ENCODE results near the gene CTRL. TPM values are rescaled to one million over a fixed set of nuclear protein-coding genes. Genes with fewer than 3 reads are reported as not detected.

Gene CTRL
- total and polyA plus RNA-seq, 2 donors (not counting 3 experiments of a cell fraction or from before 2014, with no cell fraction given) = 1.0 to 1.1 TPM

- Histone ChIP-seq H3K9ac (replicated peaks; ENCODE audit: extremely low read depth, insufficient read depth, low read length) (no peak overlapping the region), H3K36me3 (ENCODE audit: control insufficient read depth in 2 of 2, extremely low read depth in 1 of 2, insufficient read depth in 2 of 2, low read length in 2 of 2) (peaks cover 0 to 13% of the 10 kb centered on the region in 2 experiments), H3K9me3 (replicated peaks; ENCODE audit: control insufficient read depth, insufficient read depth, low read length) (no peaks in the 10 kb centered on the region), H4K20me1 (replicated peaks; ENCODE audit: control insufficient read depth, extremely low read depth, insufficient read depth, low read length) (no peaks in the 10 kb centered on the region), H3K9me1 (replicated peaks; ENCODE audit: control insufficient read depth, extremely low read depth, insufficient read depth, low read length) (no peaks in the 10 kb centered on the region), H3K27me3 (ENCODE audit: control insufficient read depth in 2 of 2, insufficient read depth in 2 of 2, low read length in 2 of 2) (no peaks in the 10 kb centered on the region), H3K27ac (ENCODE audit: insufficient read depth, low read depth, low read length) (no peak overlapping the region), H3K79me2 (ENCODE audit: control insufficient read depth, insufficient read depth, low read length) (no peaks in the 10 kb centered on the region), H3K4me2 (ENCODE audit: insufficient read depth, low read length) (no peak overlapping the region), H3K4me3 (replicated peaks in 1 of 3; ENCODE audit: insufficient read depth in 1 of 3, low read depth in 1 of 3, low read length in 3 of 3) (no peak overlapping the region), H2AFZ (ENCODE audit: low read depth, low read length) (no peak overlapping the region), H3K4me1 (ENCODE audit: control insufficient read depth, extremely low read depth, insufficient read depth, low read length) (peaks cover 17% of the 10 kb centered on the region)
- DNase-seq (ENCODE audit: low read depth, low spot score) (no peak), FAIRE-seq (no peak)
- intact Hi-C loops (cut with micrococcal nuclease) = no loop called here
- no TSS peak for BruUV-seq (replicated peaks)
- TF ChIP-seq MYC (IDR thresholded peaks at IDR 0.05; ENCODE audit: low read depth, low read length) (no peak), POLR2AphosphoS5 (IDR thresholded peaks at IDR 0.05; ENCODE audit: insufficient read depth, low read depth, low read length) (no peak), JUN (IDR thresholded peaks at IDR 0.05; ENCODE audit: borderline replicate concordance, insufficient read depth, insufficient read length, low read depth) (no peak), MAX (IDR thresholded peaks at IDR 0.05; ENCODE audit: insufficient read depth, insufficient read length) (no peak), EZH2 (IDR thresholded peaks at IDR 0.05; ENCODE audit: borderline replicate concordance, low read depth, low read length, severe bottlenecking) (no peak), GATA2 (IDR thresholded peaks at IDR 0.05; ENCODE audit: insufficient read depth, insufficient read length, low read depth, low read length) (no peak), POLR2A (IDR thresholded peaks at IDR 0.05; ENCODE audit: low read depth, low read length) (no peak), FOS (IDR thresholded peaks at IDR 0.05; ENCODE audit: borderline replicate concordance, insufficient read depth, low read length) (no peak)
- TF ChIP-seq, protein P1, sequence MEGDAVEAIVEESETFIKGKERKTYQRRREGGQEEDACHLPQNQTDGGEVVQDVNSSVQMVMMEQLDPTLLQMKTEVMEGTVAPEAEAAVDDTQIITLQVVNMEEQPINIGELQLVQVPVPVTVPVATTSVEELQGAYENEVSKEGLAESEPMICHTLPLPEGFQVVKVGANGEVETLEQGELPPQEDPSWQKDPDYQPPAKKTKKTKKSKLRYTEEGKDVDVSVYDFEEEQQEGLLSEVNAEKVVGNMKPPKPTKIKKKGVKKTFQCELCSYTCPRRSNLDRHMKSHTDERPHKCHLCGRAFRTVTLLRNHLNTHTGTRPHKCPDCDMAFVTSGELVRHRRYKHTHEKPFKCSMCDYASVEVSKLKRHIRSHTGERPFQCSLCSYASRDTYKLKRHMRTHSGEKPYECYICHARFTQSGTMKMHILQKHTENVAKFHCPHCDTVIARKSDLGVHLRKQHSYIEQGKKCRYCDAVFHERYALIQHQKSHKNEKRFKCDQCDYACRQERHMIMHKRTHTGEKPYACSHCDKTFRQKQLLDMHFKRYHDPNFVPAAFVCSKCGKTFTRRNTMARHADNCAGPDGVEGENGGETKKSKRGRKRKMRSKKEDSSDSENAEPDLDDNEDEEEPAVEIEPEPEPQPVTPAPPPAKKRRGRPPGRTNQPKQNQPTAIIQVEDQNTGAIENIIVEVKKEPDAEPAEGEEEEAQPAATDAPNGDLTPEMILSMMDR (IDR thresholded peaks at IDR 0.05; ENCODE audit: extremely low read depth in 1 of 2, insufficient read depth in 1 of 2, low read depth in 1 of 2, low read length in 2 of 2) = no peak
- ChIA-PET CTCF (interaction anchor here (0.6 to 2.0 kb wide), 4 partner anchors 28 to 114 kb away, joined by 3 to 12 read pairs (median 7); no protein-coding TSS in a partner anchor), POLR2A (no interaction called here)
- dilution Hi-C loops (cut with MboI; ENCODE audit: extremely low pct_ligation_motif_present, low sequenced_read_pairs) = no loop called here
Measured at GRCh38 chr16:67930678-67931211, 917 bp downstream of the CTRL start.

All from endothelial cell of umbilical vein (primary cell).